Measurements from ENCODE around the gene CYP51A1. TPM values are rescaled to one million over a fixed set of nuclear protein-coding genes. Genes with fewer than 3 reads are reported as not detected.
A peak's percentile ranks its signal among the peaks of the same experiment; 100 is the strongest.

CYP51A1 gene
- polyA plus RNA-seq, 2 of the 4 experiments (the other 2 are of a cell fraction): 12.6 to 57.3 TPM

GRCh38 chr7:92072708-92073107, 61.6 kb downstream of the CYP51A1 start:
- Histone ChIP-seq H3K4me1 (peaks cover 5% of the 10 kb centered on the region; the same call in 1 of the 3 replicates), H3K4me3 (no peak overlapping the region), H3K9me3 (no peaks in the 10 kb centered on the region), H3K4me2 (no peak overlapping the region), H3K27ac (no peak overlapping the region)
- no peak for DNase-seq (ENCODE audit: low read depth in 1 of 2, low spot score in 1 of 2)
- 91% methylated on average over 3 of the region's 3 CpGs for WGBS (ENCODE audit: missing lambda C conversion rate)
- CTCF ChIA-PET: interaction anchor here (1.0 kb wide), 1 partner anchor 389 kb away, joined by 3 read pairs; no protein-coding TSS in a partner anchor
- FAIRE-seq: no peak
- no peak for ATAC-seq
- TF ChIP-seq EHF (CRISPR knock-in tag; IDR thresholded peaks at IDR 0.05) (no peak), HOXB5 (CRISPR knock-in tag; IDR thresholded peaks at IDR 0.05) (no peak)
- POLR2A ChIA-PET: no interaction called here

- Histone ChIP-seq H3K4me2 (no peak overlapping the region), H3K27ac (no peak overlapping the region), H3K4me1 (peaks cover 5% of the 10 kb centered on the region; the same call in 1 of the 3 replicates), H3K4me3 (no peak overlapping the region), H3K9me3 (no peaks in the 10 kb centered on the region)
- ATAC-seq (no peak), FAIRE-seq (no peak), DNase-seq (ENCODE audit: low read depth in 1 of 2, low spot score in 1 of 2) (no peak)
- WGBS (ENCODE audit: missing lambda C conversion rate): 90% methylated on average over 1 of the region's 1 CpG
- TF ChIP-seq ZC3H11A (IDR thresholded peaks at IDR 0.05) (no peak), EP300 (IDR thresholded peaks at IDR 0.05) (no peak)
- POLR2A ChIA-PET: no interaction called here
- CTCF ChIA-PET: no interaction called here
Observed at GRCh38 chr7:92072121-92072520, 62.2 kb downstream of the CYP51A1 start.

GRCh38 chr7:92071032-92071431, 63.2 kb downstream of the CYP51A1 start:
- TF ChIP-seq RNF2 (IDR thresholded peaks at IDR 0.05; ENCODE audit: borderline replicate concordance, low read depth): no peak
- no peak for TF ChIP-seq EHF (CRISPR knock-in tag; IDR thresholded peaks at IDR 0.05)
- no peak for TF ChIP-seq ZC3H11A (IDR thresholded peaks at IDR 0.05)
- TF ChIP-seq EHMT2 (IDR thresholded peaks at IDR 0.05; ENCODE audit: low read depth): no peak
- no peak for TF ChIP-seq MAX (IDR thresholded peaks at IDR 0.05)
- TF ChIP-seq NR3C1 (IDR thresholded peaks at IDR 0.05): no peak
- no peak for TF ChIP-seq RAD21 (conservative IDR thresholded peaks at IDR 0.05 in 1 of 2, IDR thresholded peaks at IDR 0.05 in 1 of 2)
- TF ChIP-seq HMGXB4 (CRISPR knock-in tag; IDR thresholded peaks at IDR 0.05; ENCODE audit: borderline replicate concordance): no peak
- no peak for TF ChIP-seq TFCP2L1 (CRISPR knock-in tag; IDR thresholded peaks at IDR 0.05)
- no peak for TF ChIP-seq E2F6 (IDR thresholded peaks at IDR 0.05; ENCODE audit: borderline replicate concordance, low read depth)
- DNase-seq (ENCODE audit: low read depth in 1 of 2, low spot score in 1 of 2) (no peak), FAIRE-seq (no peak), ATAC-seq (no peak)
- H3K27ac ChIP-seq: no peak overlapping the region
- 90% methylated on average over 5 of the region's 5 CpGs for WGBS (ENCODE audit: missing lambda C conversion rate)
- ChIA-PET CTCF (no interaction called here), POLR2A (no interaction called here)
- H3K4me3 ChIP-seq: no peak overlapping the region
- no peaks in the 10 kb centered on the region for H3K4me1 ChIP-seq
- H3K9me3 ChIP-seq: no peaks in the 10 kb centered on the region
- no peak overlapping the region for H3K4me2 ChIP-seq

- Histone ChIP-seq H3K4me3 (no peak overlapping the region), H3K4me2 (no peak overlapping the region), H3K9me3 (no peaks in the 10 kb centered on the region), H3K27ac (no peak overlapping the region), H3K4me1 (0 out of 3 replicates have a peak, but pooled peaks cover 3% of the 10 kb centered on the region)
- 70% methylated on average over 2 of the region's 2 CpGs for WGBS (ENCODE audit: missing lambda C conversion rate)
- FAIRE-seq: peak; percentile 36
- no peak for ATAC-seq
- ChIA-PET POLR2A (no interaction called here), CTCF (no interaction called here)
- no peak for DNase-seq (ENCODE audit: low read depth in 1 of 2, low spot score in 1 of 2)
- TF ChIP-seq REST (IDR thresholded peaks at IDR 0.05) (no peak), HOXB13 (CRISPR knock-in tag; IDR thresholded peaks at IDR 0.05; ENCODE audit: low read depth) (no peak), TFCP2L1 (CRISPR knock-in tag; IDR thresholded peaks at IDR 0.05) (no peak), PHF8 (IDR thresholded peaks at IDR 0.05; ENCODE audit: borderline replicate concordance, low read depth) (no peak), HEYL (CRISPR knock-in tag; IDR thresholded peaks at IDR 0.05) (no peak), FOSB (CRISPR knock-in tag; IDR thresholded peaks at IDR 0.05) (no peak), CTCF (IDR thresholded peaks at IDR 0.05) (no peak), FOSL2 (IDR thresholded peaks at IDR 0.05) (no peak), FOSL2 (CRISPR knock-in tag; IDR thresholded peaks at IDR 0.05) (no peak), JUN (IDR thresholded peaks at IDR 0.05) (no peak), MYC (IDR thresholded peaks at IDR 0.05; ENCODE audit: borderline replicate concordance, low read length) (no peak), SMC3 (IDR thresholded peaks at IDR 0.05) (no peak)
Observed at GRCh38 chr7:92064438-92065029, 69.7 kb downstream of the CYP51A1 start.
